Measurements from ENCODE around the gene KRTAP9-4. TPM values are rescaled to one million over a fixed set of nuclear protein-coding genes. Genes with fewer than 3 reads are reported as not detected.
"Not testable (repeated sequence)": the region's sequence is repeated elsewhere in the genome, so short reads cannot be mapped to it uniquely, and the experiment has no call there.

Gene KRTAP9-4
- total and polyA plus RNA-seq, 2 of the 8 experiments (the other 6 are each of a cell fraction or from before 2014, with no cell fraction given) = not detected

- H4K8ac ChIP-seq (ENCODE audit: extremely low read depth, insufficient read depth, low read length); H4K91ac ChIP-seq (replicated peaks; ENCODE audit: insufficient read length, low read length); H4K20me1 ChIP-seq (replicated peaks in 1 of 2; ENCODE audit: control insufficient read depth in 1 of 2, insufficient read depth in 2 of 2, low read length in 2 of 2); H2BK120ac ChIP-seq (replicated peaks; ENCODE audit: low read depth, low read length); H2BK20ac ChIP-seq (ENCODE audit: low read length); POLR2A ChIA-PET (ENCODE audit: partially characterized antibody); H3K23ac ChIP-seq (ENCODE audit: insufficient read length); H3K27me3 ChIP-seq (replicated peaks in 1 of 4; ENCODE audit: control insufficient read depth in 3 of 4, extremely low read depth in 1 of 4, insufficient read depth in 3 of 4, low read length in 3 of 4); H2AFZ ChIP-seq (ENCODE audit: low read length); H2BK5ac ChIP-seq (ENCODE audit: low read depth, low read length); H3K36me3 ChIP-seq (ENCODE audit: control insufficient read depth in 2 of 4, insufficient read depth in 4 of 4, low read length in 3 of 4); H2AK5ac ChIP-seq (ENCODE audit: low read depth, low read length); H3K9ac ChIP-seq (replicated peaks in 1 of 4; ENCODE audit: extremely low read depth in 1 of 4, low read depth in 3 of 4, low read length in 3 of 4); H3K18ac ChIP-seq (ENCODE audit: extremely low read depth, low read length); H3K23me2 ChIP-seq (ENCODE audit: low read depth, low read length); H3K4me3 ChIP-seq (ENCODE audit: extremely low read depth in 1 of 4, insufficient read depth in 2 of 4, low read depth in 3 of 4, low read length in 4 of 4); H3K4ac ChIP-seq (replicated peaks; ENCODE audit: insufficient read length, low read depth, low read length); CTCF ChIA-PET (ENCODE audit: partially characterized antibody); H2BK12ac ChIP-seq (ENCODE audit: low read depth, low read length); H3K79me2 ChIP-seq (ENCODE audit: control insufficient read depth in 1 of 2, insufficient read depth in 2 of 2, low read length in 2 of 2); H3K27ac ChIP-seq (ENCODE audit: low read depth, low read length); H3K56ac ChIP-seq (replicated peaks; ENCODE audit: insufficient read length, low read depth, low read length); H3K79me1 ChIP-seq (ENCODE audit: low read depth, low read length); H3K9me3 ChIP-seq (ENCODE audit: insufficient read depth in 2 of 2, low read depth in 1 of 2, low read length in 1 of 2); DNase-seq (ENCODE audit: low read depth in 1 of 2, low spot score in 2 of 2); H3K4me2 ChIP-seq (ENCODE audit: insufficient read depth in 1 of 2, low read depth in 2 of 2, low read length in 2 of 2); H4K5ac ChIP-seq (ENCODE audit: insufficient read length, low read depth, low read length); FAIRE-seq; H3K14ac ChIP-seq (ENCODE audit: insufficient read length); H3K4me1 ChIP-seq (replicated peaks in 1 of 4; ENCODE audit: control insufficient read depth in 3 of 4, insufficient read depth in 4 of 4, low read length in 3 of 4): not testable (repeated sequence)
- 0 out of 2 replicates have a peak within 1 kb of the TSS, but pooled peaks have one; percentile 12 for H2BK15ac ChIP-seq (ENCODE audit: low read length)
- WGBS, 2 experiments (ENCODE audit: extremely low coverage in 1 of 2, insufficient coverage in 1 of 2, insufficient read length in 1 of 2, insufficient replicate concordance in 2 of 2, low coverage in 1 of 2, low lambda C conversion rate in 2 of 2, missing lambda C conversion rate in 1 of 2) = 75% methylated on average over 1 of the region's 1 CpG; no CpG with 5 or more reads in 1 of the 2 experiments
Observed at GRCh38 chr17:41232399-41233105, 16.9 kb upstream of the KRTAP9-4 start, which contains the start of gene KRTAP9-3. Gene KRTAP9-3, plus strand, starts transcription at chr17:41232449. Its CDS starts 53 bp downstream, at chr17:41232502.

GRCh38 chr17:41237116-41237515, 12.4 kb upstream of the KRTAP9-4 start:
- H3K79me1 ChIP-seq (ENCODE audit: low read depth, low read length); H3K4me2 ChIP-seq (ENCODE audit: insufficient read depth in 1 of 2, low read depth in 2 of 2, low read length in 2 of 2); H3K56ac ChIP-seq (replicated peaks; ENCODE audit: insufficient read length, low read depth, low read length); H3K9me3 ChIP-seq (ENCODE audit: insufficient read depth in 2 of 2, low read depth in 1 of 2, low read length in 1 of 2); H4K20me1 ChIP-seq (replicated peaks in 1 of 2; ENCODE audit: control insufficient read depth in 1 of 2, insufficient read depth in 2 of 2, low read length in 2 of 2); H3K27ac ChIP-seq (ENCODE audit: low read depth, low read length); H3K9ac ChIP-seq (replicated peaks in 1 of 4; ENCODE audit: extremely low read depth in 1 of 4, low read depth in 3 of 4, low read length in 3 of 4); H2AK5ac ChIP-seq (ENCODE audit: low read depth, low read length); H2BK120ac ChIP-seq (replicated peaks; ENCODE audit: low read depth, low read length); H3K23ac ChIP-seq (ENCODE audit: insufficient read length); FAIRE-seq; H3K27me3 ChIP-seq (replicated peaks in 1 of 4; ENCODE audit: control insufficient read depth in 3 of 4, extremely low read depth in 1 of 4, insufficient read depth in 3 of 4, low read length in 3 of 4); H3K14ac ChIP-seq (ENCODE audit: insufficient read length); H3K4me3 ChIP-seq (ENCODE audit: extremely low read depth in 1 of 4, insufficient read depth in 2 of 4, low read depth in 3 of 4, low read length in 4 of 4); H3K79me2 ChIP-seq (ENCODE audit: control insufficient read depth in 1 of 2, insufficient read depth in 2 of 2, low read length in 2 of 2); H4K8ac ChIP-seq (ENCODE audit: extremely low read depth, insufficient read depth, low read length); DNase-seq (ENCODE audit: low read depth in 1 of 2, low spot score in 2 of 2); H4K91ac ChIP-seq (replicated peaks; ENCODE audit: insufficient read length, low read length); H3K18ac ChIP-seq (ENCODE audit: extremely low read depth, low read length); H3K4ac ChIP-seq (replicated peaks; ENCODE audit: insufficient read length, low read depth, low read length); H2BK12ac ChIP-seq (ENCODE audit: low read depth, low read length); H3K36me3 ChIP-seq (ENCODE audit: control insufficient read depth in 2 of 4, insufficient read depth in 4 of 4, low read length in 3 of 4); H2BK15ac ChIP-seq (ENCODE audit: low read length); H2BK20ac ChIP-seq (ENCODE audit: low read length); H2AFZ ChIP-seq (ENCODE audit: low read length); H3K23me2 ChIP-seq (ENCODE audit: low read depth, low read length); H4K5ac ChIP-seq (ENCODE audit: insufficient read length, low read depth, low read length); H3K4me1 ChIP-seq (replicated peaks in 1 of 4; ENCODE audit: control insufficient read depth in 3 of 4, insufficient read depth in 4 of 4, low read length in 3 of 4); H2BK5ac ChIP-seq (ENCODE audit: low read depth, low read length): not testable (repeated sequence)
- ChIA-PET POLR2A (ENCODE audit: partially characterized antibody) (interaction anchor here (0.6 kb wide), 1 partner anchor 1094 kb away, joined by 3 read pairs; no protein-coding TSS in a partner anchor), CTCF (ENCODE audit: partially characterized antibody) (interaction anchor here (0.7 kb wide), 1 partner anchor 18 kb away, joined by 3 read pairs; the partner anchor contains the start of gene KRTAP9-9)
- WGBS, 2 experiments (ENCODE audit: extremely low coverage in 1 of 2, insufficient coverage in 1 of 2, insufficient read length in 1 of 2, insufficient replicate concordance in 2 of 2, low coverage in 1 of 2, low lambda C conversion rate in 2 of 2, missing lambda C conversion rate in 1 of 2) = 93% methylated on average over 4 of the region's 4 CpGs; no CpG with 5 or more reads in 1 of the 2 experiments
